Measurements from ENCODE around the gene PYGB.

Gene PYGB

DNA sequence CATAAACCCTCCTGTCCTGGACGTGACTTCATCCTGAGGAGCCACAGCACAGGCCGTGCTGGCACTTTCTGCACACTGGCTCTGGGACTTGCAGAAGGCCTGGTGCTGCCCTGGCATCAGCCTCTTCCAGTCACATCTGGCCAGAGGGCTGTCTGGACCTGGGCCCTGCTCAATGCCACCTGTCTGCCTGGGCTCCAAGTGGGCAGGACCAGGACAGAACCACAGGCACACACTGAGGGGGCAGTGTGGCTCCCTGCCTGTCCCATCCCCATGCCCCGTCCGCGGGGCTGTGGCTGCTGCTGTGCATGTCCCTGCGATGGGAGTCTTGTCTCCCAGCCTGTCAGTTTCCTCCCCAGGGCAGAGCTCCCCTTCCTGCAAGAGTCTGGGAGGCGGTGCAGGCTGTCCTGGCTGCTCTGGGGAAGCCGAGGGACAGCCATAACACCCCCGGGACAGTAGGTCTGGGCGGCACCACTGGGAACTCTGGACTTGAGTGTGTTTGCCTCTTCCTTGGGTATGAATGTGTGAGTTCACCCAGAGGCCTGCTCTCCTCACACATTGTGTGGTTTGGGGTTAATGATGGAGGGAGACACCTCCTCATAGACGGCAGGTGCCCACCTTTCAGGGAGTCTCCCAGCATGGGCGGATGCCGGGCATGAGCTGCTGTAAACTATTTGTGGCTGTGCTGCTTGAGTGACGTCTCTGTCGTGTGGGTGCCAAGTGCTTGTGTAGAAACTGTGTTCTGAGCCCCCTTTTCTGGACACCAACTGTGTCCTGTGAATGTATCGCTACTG lies 22.0 kb upstream of the PYGB start:
- TF ChIP-seq, protein P1, sequence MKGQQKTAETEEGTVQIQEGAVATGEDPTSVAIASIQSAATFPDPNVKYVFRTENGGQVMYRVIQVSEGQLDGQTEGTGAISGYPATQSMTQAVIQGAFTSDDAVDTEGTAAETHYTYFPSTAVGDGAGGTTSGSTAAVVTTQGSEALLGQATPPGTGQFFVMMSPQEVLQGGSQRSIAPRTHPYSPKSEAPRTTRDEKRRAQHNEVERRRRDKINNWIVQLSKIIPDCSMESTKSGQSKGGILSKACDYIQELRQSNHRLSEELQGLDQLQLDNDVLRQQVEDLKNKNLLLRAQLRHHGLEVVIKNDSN (IDR thresholded peaks at IDR 0.05), result no peak

DNA sequence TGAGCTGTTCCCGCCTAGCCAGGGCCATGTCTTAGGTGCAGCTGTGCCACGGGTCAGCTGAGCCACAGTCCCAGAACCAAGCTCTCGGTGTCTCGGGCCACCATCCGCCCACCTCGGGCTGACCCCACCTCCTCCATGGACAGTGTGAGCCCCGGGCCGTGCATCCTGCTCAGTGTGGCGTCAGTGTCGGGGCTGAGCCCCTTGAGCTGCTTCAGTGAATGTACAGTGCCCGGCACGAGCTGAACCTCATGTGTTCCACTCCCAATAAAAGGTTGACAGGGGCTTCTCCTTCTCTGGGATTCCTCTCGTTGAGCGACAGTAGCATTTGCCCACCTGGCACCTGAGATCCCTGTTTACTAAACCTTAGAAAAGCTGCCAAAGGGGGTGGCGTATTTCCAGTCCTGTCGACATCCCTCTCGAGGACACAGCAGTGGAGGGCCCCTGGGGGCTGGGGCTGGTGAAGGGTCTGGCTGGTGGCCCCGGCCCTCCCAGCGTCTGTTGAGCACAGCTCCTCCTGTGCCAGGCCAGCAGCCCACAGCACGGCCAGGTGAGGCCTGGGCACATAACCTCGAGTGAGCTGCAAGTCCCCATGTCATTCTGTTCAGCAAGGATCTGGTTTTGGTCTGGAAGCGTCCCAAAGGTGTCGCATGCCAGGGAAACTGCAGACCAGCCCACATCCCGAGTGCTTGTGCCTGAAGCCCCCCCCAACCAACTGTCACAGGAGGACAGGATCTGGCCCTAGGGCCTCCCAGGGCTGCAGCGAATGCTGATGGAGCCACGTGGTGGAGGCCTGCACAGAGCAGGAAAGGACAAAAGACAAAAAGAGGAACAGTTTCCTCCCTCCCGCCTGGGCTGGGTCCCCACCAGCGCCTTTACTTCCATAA lies 21.2 kb upstream of the PYGB start:
- no peak for TF ChIP-seq NFIC (IDR thresholded peaks at IDR 0.05)
- no peak for TF ChIP-seq YY1 (IDR thresholded peaks at IDR 0.05; ENCODE audit: low read depth)
- TF ChIP-seq TEAD4 (IDR thresholded peaks at IDR 0.05), result no peak
- TF ChIP-seq CREB1 (IDR thresholded peaks at IDR 0.05; ENCODE audit: low read depth), result no peak
- TF ChIP-seq, protein P1 (IDR thresholded peaks at IDR 0.05), result peak; percentile 42; the same call in 1 of the 2 replicates
- TF ChIP-seq, protein P2, sequence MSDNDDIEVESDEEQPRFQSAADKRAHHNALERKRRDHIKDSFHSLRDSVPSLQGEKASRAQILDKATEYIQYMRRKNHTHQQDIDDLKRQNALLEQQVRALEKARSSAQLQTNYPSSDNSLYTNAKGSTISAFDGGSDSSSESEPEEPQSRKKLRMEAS (IDR thresholded peaks at IDR 0.05), result peak; percentile 82
- no peak for TF ChIP-seq TAF1 (IDR thresholded peaks at IDR 0.05; ENCODE audit: low read depth)
- no peak for TF ChIP-seq RAD21 (IDR thresholded peaks at IDR 0.05; ENCODE audit: low read depth)
- 0 out of 2 replicates have a peak, but pooled peaks have one; percentile 12 for TF ChIP-seq TCF12 (IDR thresholded peaks at IDR 0.05; ENCODE audit: low read depth)

DNA sequence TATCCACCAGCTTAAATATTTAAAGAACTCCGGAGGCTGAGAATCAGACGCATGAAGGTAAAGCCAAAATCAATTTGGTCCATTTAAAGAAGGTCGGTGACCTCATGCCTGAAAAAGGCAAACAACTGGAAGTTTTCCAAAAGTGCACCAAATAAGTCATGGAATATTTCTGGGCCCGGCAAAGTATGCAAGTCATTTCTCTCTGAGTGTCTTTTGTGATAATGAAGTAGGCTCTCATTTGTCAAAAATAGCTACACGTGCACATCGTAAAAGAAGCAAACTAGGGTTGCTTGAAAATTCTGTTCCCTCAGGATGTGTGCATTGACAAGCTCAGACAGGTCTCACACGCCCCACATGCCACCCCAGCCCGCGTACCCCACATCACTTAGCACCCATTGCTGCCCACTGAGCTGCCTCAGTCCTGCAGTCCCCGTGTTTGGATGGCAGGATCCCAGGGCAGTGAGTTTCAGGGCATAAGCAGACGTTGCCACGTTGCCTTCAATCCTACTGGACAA lies 20.5 kb upstream of the PYGB start:
- peak; percentile 41; the same call in 1 of the 2 replicates for TF ChIP-seq FOXM1 (IDR thresholded peaks at IDR 0.05; ENCODE audit: borderline replicate concordance, low read depth)
- peak; percentile 92 for TF ChIP-seq NFIC (IDR thresholded peaks at IDR 0.05)
- no peak for TF ChIP-seq ZBTB7A (IDR thresholded peaks at IDR 0.05; ENCODE audit: low read depth)
- TF ChIP-seq TEAD4 (IDR thresholded peaks at IDR 0.05), result peak; percentile 80
- TF ChIP-seq, protein P2 (IDR thresholded peaks at IDR 0.05), result peak; percentile 39; the same call in 1 of the 2 replicates
- no peak for TF ChIP-seq CEBPB (IDR thresholded peaks at IDR 0.05)
- TF ChIP-seq EP300 (IDR thresholded peaks at IDR 0.05; ENCODE audit: borderline replicate concordance), result peak; percentile 71; the same call in 1 of the 2 replicates
- no peak for TF ChIP-seq TAF1 (IDR thresholded peaks at IDR 0.05; ENCODE audit: low read depth)
- TF ChIP-seq, protein P1 (IDR thresholded peaks at IDR 0.05), result no peak
- TF ChIP-seq RAD21 (IDR thresholded peaks at IDR 0.05; ENCODE audit: low read depth), result no peak
- TF ChIP-seq YY1 (IDR thresholded peaks at IDR 0.05; ENCODE audit: low read depth), result no peak
- TF ChIP-seq CREB1 (IDR thresholded peaks at IDR 0.05; ENCODE audit: low read depth), result no peak

DNA sequence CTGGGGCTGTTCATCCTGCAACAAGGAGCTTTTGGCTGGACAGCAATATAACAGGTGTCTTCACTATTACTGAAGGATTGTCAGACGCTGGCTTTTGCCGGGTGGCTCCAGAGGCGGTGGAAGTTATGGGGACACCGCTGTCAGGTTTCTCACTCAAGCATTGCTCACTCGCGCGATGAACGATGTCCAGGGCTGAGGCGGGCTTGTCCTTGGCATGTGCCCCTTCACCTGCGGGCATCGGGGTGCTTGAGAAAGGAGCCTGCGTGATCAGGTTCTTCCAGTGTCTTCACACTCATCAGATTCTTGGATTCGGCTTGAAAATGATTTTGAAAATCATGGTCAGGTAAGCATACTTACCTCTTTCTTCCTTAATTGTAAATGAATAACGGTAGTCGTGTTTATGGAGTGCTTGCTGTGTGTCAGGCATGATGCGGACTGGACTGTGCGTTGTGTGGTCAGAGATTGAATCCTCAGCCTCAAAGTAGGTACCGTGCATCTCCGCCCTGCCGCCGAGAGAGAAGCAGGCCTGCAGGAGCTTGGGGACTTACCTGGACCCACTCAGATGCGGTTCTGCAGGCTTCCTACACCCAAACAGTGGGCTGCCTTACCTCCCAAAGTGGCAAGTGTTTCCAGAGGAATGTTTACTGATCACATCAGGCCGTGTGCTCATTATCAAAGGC lies 18.3 kb upstream of the PYGB start:
- TF ChIP-seq EP300 (IDR thresholded peaks at IDR 0.05; ENCODE audit: borderline replicate concordance), result no peak
- TF ChIP-seq, protein P3, sequence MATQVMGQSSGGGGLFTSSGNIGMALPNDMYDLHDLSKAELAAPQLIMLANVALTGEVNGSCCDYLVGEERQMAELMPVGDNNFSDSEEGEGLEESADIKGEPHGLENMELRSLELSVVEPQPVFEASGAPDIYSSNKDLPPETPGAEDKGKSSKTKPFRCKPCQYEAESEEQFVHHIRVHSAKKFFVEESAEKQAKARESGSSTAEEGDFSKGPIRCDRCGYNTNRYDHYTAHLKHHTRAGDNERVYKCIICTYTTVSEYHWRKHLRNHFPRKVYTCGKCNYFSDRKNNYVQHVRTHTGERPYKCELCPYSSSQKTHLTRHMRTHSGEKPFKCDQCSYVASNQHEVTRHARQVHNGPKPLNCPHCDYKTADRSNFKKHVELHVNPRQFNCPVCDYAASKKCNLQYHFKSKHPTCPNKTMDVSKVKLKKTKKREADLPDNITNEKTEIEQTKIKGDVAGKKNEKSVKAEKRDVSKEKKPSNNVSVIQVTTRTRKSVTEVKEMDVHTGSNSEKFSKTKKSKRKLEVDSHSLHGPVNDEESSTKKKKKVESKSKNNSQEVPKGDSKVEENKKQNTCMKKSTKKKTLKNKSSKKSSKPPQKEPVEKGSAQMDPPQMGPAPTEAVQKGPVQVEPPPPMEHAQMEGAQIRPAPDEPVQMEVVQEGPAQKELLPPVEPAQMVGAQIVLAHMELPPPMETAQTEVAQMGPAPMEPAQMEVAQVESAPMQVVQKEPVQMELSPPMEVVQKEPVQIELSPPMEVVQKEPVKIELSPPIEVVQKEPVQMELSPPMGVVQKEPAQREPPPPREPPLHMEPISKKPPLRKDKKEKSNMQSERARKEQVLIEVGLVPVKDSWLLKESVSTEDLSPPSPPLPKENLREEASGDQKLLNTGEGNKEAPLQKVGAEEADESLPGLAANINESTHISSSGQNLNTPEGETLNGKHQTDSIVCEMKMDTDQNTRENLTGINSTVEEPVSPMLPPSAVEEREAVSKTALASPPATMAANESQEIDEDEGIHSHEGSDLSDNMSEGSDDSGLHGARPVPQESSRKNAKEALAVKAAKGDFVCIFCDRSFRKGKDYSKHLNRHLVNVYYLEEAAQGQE (IDR thresholded peaks at IDR 0.05; ENCODE audit: low read depth), result no peak
- no peak for TF ChIP-seq FOXM1 (IDR thresholded peaks at IDR 0.05; ENCODE audit: borderline replicate concordance, low read depth)
- TF ChIP-seq YY1 (IDR thresholded peaks at IDR 0.05; ENCODE audit: low read depth), result no peak
- no peak for TF ChIP-seq CEBPB (IDR thresholded peaks at IDR 0.05)
- TF ChIP-seq, protein P2 (IDR thresholded peaks at IDR 0.05), result no peak
- no peak for TF ChIP-seq EGR1 (IDR thresholded peaks at IDR 0.05)
- no peak for TF ChIP-seq TAF1 (IDR thresholded peaks at IDR 0.05; ENCODE audit: low read depth)
- no peak for TF ChIP-seq TEAD4 (IDR thresholded peaks at IDR 0.05)
- TF ChIP-seq RAD21 (IDR thresholded peaks at IDR 0.05; ENCODE audit: low read depth), result no peak
- no peak for TF ChIP-seq TCF12 (IDR thresholded peaks at IDR 0.05; ENCODE audit: low read depth)
- no peak for TF ChIP-seq NFIC (IDR thresholded peaks at IDR 0.05)

DNA sequence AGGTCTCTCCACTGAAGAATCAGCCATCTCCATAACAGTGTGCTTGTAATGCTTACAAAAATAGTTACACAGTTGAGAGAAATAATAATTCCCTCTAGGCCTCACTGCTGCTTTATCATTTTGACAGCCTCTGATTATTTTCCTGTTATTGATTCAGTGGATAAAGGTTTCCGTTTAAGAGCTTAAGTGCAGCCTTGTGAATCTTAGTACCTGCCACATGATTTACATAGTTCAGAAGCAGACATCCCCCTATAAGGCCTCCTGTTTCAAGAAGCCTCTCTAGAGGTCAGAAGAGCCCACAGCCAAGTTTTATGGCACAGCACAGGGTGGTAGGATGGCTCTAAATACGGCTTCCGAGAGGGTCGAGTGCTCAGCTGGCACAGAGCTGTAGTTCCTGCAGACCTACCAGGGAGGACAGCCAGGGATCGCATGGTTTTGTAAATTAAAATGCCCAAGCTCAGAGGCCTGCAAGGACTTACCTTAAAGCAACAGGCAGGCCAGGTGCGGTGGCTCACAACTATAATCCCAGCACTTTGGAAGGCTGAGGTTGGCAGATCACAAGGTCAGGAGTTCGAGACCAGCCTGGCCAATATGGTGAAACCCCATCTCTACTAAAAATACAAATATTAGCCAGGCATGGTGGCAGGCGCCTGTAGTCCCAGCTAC lies 17.6 kb upstream of the PYGB start:
- TF ChIP-seq, protein P1 (IDR thresholded peaks at IDR 0.05), result no peak
- TF ChIP-seq RAD21 (IDR thresholded peaks at IDR 0.05; ENCODE audit: low read depth) (no peak), TAF1 (IDR thresholded peaks at IDR 0.05; ENCODE audit: low read depth) (no peak), FOXM1 (IDR thresholded peaks at IDR 0.05; ENCODE audit: borderline replicate concordance, low read depth) (no peak), EP300 (IDR thresholded peaks at IDR 0.05; ENCODE audit: borderline replicate concordance) (no peak), TEAD4 (IDR thresholded peaks at IDR 0.05) (no peak), CEBPB (IDR thresholded peaks at IDR 0.05) (no peak), EGR1 (IDR thresholded peaks at IDR 0.05) (no peak)
- TF ChIP-seq, protein P2 (IDR thresholded peaks at IDR 0.05), result no peak
- TF ChIP-seq, protein P3 (IDR thresholded peaks at IDR 0.05; ENCODE audit: low read depth), result no peak

Data from Ishikawa (cell line).